ENCODE data around the gene CAMSAP1.

The CAMSAP1 gene

DNA sequence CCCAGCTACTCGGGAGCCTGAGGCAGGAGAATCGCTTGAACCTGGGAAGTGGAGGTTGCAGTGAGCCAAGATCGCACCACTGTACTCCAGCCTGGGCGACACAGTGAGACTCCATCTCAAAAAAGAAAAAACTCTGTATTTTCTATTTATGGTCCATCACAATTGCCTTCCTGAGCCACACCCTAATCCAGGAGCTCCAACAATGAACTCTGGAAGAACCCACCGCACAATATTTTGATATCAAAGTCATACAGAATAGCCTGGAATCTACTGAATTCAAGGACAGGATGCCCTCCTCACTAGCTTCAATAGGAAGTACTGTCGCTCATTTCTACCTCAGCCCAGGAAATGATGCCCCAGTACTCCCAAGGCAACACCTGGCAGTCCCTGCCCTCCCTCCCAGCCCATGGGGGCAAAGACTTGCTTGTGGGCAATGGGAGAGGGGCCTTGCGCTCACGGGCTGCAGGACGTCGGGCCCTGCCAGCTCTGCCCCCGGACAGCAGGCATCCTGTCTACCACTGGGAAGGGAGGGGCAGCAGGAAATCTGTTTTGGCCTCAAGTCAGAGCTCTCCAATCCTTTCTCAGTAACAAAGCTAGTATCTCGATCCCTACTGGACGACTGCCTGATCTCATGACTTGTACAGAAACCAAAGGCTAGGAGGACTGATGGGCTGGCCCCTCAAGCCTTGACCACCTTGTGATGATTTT is 34.1 kb upstream of the CAMSAP1 start:
- no peak for DNase-seq

DNA sequence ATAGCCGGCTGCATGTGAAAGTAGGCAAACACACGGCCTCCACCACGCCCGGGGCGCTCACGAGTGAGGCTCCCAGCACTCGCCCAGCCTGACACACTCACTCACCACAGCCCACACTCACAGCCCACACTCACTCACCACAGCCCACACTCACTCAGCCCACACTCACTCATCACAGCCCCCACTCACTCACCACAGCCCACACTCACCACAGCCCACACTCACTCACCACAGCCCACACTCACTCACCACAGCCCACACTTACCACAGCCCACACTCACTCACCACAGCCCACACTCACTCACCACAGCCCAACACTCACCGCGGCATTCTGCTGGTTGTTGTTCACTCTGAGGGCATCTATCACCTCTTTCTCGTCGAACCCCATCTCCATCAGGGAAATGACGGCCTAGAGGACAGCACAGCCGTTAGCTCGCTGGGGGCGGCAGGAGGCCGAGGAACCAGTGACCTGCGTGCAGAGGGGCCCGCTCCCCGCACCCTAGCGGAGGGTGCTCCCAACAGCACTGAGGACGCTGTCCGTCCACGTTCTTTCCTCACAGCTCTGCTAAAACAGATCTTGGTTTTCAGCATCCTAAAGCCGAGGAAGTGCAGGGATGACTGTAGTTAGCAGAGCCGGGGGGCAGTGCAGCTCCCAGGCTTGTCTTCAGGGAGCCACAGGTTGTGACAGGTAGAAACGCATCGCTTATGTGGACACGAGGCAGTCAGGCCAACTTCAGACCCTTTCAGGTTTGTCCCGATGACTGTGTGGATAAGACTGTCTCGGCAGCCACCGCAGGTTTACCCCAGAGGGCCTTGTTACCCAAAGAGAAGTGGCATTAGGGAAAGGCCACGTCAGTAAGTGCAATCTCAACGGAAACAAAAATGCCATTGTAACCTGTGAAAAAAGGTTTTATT is 32.3 kb upstream of the CAMSAP1 start:
- DNase-seq, result peak; percentile 35

DNA sequence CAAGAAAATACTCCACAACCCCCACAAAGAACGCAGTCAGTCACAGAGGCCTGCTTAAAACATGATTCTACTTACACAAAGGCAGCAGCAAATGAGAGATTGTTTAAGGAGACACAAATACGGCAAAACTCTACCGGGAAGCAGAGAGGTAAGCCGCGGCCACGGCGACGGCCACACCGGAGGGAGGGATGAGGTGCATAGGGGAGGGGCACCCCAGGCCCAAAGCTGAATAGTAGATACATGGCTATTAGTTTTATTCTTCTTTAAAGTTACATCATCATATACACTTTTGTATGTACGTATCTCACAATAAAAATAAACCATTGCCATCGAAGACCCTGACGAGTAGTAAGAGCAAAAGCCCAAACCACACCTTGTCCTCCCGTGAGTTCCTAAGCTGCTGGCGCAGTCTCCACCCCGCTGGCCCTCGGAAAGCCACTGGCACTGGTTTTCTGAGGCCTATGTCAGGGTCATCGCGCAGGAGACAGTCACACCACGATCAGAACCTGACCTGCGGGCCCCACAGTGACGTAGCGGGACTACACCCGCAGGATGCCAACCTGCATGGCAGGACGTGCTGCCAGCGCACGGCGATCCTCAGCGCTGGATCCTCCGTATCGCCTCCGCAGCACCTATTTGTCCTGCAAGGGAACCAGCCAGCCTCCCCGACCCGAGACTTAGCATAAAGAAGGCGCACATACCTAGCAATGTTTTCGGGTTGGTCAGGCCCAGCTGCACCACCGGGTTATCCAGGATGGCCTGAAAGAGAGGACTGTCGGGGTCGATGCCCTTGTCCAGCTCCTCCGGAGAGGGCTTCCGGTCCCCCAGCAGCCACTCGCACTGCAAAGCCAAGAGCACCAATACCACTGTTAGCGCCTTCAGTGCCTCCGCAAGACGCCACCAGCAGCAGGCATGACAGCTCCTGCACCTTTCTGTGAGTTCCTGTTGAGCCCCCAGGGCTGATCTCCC is 30.5 kb upstream of the CAMSAP1 start:
- DNase-seq, result no peak

DNA sequence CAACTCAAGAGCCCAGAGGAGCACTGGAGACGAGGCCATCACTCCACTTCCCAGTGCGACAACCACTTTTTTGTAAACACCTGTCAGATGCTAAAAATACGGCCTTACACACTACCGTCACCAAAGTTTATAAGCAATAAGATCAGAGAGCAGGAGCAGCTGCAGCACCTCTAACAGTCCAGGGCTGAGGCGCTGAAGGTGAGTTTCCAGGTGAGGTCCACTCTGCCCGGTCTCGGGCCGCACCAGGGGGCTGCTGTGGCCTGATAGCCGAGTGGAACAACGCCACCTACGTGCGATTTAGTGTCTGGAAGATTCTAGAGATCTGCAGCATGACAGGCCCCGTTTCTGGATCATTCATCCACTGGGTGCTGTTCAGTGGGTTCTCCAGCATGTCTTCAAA is 25.8 kb upstream of the CAMSAP1 start:
- no peak for DNase-seq

DNA sequence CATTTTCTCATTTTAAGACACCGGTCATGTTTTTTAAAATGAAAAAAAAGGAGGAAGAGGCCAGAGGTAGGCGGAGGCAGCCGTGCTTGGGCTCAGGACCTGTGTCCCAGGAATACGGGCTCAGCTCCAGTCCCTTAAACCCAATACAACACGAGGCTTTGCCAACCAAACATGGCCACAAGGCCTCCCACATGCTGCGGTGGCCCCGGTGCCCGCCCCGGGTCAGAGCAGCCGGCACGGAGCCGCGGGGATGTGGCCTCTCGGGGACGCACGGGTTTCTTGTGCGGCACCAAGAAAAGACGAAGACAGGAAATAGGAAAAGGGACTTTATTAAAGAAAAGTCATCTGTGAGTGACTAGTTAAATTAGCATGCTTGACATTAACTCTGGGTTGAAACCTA is 25.3 kb upstream of the CAMSAP1 start:
- DNase-seq, result no peak

DNA sequence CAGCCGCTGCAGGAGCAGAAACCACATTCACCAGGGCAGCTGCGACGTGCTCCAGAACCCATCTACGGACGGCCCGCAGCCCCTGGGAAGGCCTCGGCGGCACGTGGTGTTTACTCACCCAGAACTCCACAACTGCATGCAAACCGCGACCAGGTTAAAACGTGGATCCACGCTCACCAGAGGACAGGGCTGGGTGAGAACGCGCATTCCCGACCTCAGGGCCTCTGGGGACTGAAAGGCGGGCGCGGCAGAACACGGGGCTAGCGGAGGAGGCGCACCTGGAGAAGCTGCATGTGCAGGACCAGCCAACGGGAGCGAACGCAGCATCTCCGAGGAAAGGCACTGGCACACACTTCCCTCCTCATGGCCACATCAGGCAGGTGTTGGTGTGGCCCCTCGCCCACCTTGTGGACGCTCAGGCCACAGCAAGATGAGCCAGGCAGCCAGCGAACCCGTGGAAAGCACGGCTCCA is 24.0 kb upstream of the CAMSAP1 start:
- DNase-seq, result no peak

DNA sequence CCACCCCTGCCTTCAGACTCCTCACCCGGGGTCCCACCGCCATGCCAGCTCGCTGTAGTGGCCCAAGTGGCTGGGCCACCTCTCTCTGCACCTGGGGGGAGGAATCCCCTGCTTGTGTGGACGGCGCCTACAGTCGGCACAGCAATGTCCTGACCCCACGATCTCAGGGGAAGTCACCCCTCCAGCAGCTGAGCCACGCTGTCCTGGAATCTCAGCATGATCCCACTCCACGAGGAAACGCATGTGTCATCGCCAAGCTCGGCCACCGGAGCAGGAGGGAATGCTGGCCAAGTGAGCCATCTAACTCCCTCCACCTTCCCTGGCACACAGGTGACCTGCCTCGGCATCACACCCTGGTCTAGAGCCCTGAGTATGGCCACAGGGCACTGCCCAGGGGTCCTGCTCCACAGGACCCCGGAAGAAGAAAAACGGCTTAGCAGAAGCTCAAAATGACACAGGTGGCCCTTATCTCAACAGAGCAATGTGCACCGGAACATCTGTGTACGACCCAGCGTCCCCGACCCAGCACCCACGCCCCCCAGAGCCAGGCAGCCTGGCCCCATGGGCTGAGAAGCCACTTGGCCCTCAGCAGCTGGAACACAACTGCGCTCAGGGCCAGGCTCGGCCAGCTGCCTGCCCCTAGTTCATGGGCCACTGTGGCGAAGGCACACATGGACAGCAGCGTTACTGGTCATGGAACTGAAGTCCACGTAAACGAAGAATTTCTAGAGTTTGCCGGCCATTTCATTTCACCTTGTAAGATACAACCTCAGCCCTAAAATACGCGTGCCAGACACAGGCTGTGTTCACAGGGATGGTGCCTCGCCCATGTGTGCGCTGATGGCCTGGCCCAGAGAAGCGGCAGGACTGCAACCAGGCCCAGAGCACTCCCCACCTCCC is 23.4 kb upstream of the CAMSAP1 start:
- DNase-seq, result no peak

DNA sequence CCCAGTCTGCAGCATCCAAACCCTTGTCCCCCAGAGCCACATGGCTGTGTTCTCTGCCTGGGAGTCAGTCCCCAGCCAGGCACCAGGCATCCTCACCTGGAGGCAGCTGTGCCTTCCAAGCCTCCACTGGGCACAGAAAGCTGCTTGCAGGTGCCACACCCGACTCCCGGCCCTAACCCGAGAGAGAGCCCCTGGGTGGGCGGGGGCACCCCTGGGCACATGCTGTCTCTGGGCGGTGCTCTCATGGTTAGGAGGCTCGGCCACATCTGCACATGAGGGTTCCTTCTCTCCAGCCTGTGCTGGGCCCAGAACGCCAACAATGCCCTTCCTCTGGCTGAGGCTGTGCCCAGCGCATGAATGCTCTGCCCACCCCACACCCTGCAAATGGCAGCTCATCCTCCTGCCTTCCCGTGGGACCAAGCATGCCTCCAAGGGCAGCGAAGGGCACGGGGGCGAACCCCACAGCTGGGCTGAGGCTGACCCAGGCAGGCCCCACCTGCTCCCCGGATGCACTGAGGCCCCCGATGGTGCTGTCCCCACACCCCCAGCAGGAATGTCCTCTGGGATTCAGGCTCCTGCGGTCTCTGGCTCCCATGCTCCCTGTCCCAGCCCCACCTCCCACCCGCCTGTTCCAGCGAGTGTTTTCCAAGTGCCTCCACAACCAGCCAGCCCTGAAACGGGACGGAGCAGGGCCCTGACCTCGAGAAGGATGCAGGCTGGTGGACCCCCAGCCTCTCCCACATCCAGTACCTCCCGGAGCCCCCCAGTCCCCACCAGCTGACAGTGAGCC is 22.5 kb upstream of the CAMSAP1 start:
- DNase-seq, result no peak

DNA sequence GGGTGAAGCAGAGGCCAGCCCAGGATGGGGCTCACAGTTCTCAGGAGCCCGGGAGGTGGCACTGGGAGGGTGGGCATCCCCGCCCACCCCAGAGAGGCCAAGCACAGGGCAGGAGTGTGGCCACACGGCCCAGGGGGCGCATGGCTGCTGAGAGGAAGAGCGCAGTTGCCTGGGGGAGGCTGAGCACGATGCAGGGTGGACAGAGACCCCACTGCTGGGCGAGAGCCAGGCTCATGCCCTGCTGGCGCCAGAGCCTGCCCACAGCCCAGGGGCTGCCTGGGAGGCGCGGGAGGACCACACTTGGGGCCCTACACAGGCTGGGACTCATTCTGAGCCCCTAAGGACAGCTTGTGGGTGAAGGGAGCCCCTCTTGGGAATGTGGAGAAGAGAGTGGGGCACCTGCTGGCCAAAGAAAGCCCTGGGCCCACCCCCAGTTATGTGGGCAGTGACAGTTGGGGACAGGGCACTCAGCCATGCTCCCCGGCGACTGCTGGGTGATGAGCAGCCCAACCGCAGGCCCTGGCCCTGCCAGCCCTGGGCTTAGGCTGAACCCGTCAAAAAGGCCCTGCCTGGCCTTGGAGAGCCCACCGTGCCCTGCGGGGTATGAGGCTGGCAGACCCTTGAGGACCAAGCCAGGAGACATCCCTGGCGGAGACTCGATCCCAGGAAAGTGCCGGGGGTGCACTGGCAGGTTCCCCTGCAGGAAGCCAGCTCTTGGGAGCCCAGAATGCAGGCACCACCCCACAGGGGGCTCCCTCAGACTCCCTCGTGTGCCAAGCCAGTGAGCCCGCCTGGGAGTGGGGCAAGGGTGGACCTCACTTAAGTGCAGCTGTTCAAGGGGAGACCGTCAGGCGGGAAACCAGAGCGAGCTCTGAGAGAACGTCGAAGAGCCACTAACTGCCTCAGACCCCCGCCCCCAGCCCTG is 21.6 kb upstream of the CAMSAP1 start:
- DNase-seq, result no peak

DNA sequence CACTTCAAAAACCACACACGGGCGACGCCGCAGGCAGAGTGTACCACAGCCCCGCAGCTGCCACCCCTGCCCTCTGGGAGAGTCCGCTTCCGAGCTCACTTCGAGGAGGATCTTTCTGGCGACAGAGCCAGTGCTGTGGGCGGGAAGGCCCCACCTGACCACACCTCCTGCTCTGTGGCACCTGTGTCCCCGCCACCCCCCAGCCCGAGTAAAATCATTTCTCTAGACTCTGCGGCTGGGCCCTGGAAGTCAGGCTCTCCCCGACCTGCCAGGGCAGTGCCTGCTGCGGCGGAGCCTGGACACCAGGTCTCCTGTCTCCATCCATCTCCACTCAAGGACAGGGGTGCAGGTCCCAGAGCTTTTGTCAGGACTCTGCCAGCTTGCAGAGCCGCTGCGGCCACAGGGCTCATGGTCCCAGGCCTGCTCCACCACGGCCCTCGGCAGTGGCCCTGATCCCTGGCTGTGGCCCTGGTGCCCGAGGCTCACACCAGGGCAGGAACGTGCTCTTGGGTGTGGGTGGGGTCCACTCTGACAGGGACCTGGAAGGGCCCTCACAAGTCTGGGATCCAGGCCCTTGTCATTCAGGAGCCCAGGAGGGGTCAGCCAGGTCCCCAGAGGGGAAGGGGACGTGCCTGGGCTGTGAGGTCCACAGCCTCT is 20.9 kb upstream of the CAMSAP1 start:
- DNase-seq, result no peak

DNA sequence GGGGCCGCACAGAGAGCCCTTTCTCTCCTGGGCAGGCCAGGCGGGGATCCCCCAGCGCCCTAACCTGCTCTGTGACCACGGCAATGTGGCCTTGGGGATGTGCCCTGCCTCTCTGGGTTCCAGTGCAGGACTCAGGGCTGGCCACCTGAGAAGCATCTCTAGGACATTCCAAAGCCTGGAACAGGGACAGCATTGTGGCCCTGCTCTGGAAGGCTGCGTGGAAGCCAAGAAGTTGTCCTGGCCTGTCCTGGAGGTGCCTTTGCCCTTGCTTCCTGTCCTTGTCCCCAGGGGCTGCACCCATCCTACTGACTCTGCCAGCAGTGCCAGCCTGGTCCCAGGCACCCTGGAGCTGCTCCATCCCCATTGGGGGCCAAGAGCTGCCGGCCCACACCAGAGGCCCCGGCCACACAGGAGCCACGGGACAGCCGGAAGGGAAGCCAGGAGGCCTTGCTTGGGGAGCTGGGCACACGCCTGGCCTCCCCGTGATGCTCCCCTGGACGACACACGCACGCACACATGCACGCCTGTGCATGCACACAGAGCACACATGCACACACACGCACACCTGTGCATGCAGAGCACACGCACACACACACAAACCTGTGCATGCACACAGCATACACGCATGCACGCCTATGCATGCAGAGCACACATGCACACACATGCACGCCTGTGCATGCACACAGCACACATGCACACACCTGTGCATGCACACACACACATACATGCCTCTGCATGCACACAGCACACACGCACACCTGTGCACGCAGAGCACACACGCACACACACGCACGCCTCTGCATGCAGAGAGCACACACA is 20.1 kb upstream of the CAMSAP1 start:
- DNase-seq, result no peak

DNA sequence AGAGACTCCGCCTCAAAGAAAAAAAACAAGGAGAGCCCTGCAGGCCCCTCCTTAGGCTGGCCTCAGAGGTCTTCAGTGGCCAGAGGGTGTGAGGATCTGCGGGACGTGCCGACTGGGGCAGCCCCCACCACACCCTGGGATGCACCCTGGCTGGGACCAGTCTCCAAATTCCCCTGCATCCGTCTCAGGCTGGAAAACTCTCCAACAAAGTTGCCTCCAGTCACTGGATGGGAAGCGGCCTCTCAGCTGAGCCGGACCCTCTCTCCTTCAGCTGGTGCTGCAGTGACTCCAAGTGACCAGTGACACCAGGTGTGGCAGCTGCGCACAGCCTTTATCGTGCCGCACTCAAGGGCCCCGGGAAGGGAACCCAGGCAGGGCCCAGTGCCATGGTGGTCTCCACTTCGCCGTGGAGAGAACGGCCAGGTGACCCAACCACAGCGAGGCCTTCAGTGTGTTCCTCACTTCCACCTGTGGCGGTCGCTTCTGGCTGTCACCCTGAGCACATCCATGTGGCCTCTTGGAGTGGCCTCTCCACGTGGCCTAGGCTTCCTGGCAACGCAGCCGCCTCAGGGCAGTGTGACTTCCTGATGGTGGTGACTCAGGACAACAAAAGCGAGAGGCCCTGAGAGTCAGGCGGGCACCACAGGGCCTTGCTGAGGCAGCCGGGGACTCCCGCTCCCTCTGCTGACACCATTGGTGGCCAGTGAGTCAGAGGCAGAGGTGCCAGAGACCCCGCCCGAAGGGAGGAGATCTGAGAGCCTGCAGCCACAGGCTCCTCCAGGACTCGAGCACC is 19.3 kb upstream of the CAMSAP1 start:
- no peak for DNase-seq

DNA sequence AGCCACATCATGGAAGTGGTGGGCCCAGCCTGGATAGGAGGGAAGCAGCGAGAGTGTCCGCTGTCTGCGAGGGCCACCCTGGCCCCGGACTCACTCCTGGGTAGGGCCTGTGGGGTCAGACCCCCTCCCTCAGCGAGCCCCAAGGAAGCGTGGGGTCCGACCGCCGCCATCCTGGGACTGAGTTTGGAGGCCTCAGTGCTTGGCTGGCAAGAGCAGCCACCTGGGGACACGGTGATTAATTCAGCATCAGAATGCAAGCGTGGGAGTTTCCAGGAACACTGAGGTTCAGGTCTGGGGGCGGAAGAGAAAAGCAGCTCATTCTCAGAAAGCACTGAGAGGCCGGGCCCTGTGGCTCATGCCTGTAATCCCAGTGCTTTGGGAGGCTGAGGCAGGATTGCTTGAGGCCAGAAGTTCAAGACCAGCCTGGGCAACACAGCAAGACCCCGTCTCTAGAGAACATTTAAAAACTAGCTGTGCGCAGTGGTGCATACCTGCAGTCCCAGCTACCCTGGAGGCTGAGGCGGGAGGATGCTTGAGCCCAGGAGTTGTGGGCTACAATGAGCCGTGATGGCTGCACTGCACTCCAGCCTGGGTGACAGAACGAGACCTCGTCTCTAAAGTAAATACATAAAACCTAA is 18.3 kb upstream of the CAMSAP1 start:
- DNase-seq, result no peak

DNA sequence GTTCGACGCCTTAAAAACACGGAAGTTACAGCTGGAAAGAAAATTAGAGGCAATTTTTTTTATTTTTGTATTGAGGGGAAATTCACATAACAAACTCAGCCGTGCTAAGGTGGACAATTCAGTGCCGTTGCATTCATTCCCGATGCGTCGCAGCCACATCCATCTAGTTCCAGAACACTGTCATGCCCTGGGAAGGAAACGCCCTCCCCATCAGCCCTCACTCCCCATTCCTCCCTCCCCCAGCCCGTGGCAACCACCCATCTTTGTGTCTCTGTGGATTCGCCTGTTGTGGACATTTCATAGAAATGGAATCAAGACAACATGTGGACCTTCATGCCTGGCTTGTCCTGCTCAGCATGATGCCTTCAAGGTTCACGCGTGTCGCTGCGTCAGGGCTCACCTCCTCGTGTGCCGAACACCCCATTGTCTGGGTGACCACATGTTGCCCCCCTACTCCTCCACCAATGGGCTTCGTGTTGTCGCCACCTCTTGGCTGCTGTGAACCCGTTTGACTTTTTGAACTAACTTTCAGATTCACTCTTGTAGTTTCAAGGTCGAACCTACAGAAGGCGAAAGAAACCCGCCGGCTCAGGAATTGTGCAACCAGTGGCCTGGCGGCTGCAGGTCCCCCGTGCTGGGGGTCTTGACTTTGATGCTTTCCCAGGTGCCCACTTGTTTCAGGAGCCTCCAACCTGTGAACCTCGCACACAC is 17.4 kb upstream of the CAMSAP1 start:
- no peak for DNase-seq

DNA sequence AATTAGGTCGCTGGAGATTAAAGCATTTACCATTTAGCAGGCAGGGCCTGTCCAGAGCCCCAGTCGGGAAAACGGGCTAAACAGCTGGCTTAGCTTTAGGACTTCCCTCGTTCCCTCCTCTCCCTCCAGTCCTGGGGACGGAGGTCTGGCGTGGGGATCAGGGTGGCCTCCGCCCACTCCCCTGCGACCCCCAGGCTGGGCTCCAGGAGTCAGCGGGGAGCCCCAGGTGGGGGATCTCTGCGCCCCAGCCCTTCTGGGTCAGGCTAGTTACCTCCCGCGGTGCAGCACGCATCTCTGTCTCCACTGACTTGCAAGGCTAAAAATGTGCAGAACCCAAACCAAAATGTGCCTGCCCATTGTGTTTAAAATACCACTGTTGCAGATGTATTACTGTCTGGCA is 16.2 kb upstream of the CAMSAP1 start:
- no peak for DNase-seq

DNA sequence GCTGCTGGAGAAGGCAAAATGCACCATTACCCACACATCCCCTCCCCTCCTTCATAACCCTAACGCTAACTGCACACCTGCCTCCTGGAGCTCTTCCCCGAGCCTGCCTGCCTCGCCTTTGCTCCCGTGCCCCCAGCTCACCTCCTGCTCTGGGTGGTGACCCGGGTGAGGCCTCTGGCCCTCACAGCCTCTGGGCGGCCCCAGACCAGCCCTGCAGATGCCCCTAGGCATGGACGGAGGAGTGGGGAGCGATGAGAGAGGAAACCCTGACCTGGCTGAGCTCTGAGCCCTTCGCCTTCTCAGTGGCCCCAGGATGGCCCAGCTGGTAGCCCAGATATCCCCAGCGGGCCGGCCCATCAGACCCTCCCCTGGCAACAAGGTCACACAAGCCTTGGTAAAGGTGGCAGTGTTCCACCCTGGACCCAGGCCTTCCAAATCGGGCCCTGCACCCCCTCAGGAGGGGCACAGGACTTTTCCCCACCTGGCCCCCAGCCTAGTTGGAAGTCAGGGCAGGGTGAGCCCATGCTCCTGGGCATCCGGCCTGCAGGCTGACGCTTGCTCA is 14.5 kb upstream of the CAMSAP1 start:
- no peak for DNase-seq

Data from central memory CD4-positive, alpha-beta T cell (primary cell).